Measurements from ENCODE around the gene ZNF160. TPM values are rescaled to one million over a fixed set of nuclear protein-coding genes. Genes with fewer than 3 reads are reported as not detected.
"Not testable (repeated sequence)": the region's sequence is repeated elsewhere in the genome, so short reads cannot be mapped to it uniquely, and the experiment has no call there.

ZNF160 gene
- total RNA-seq, 2 donors from 2014 or later, result 31.2 to 34.1 TPM

- no peaks in the 10 kb centered on the region for H3K4me1 Mint-ChIP-seq
- H3K36me3 Mint-ChIP-seq (ENCODE audit: low read depth), result peaks cover 2% of the 10 kb centered on the region
- H3K27me3 Mint-ChIP-seq, result no peaks in the 10 kb centered on the region
- H3K9me3 ChIP-seq (ENCODE audit: control insufficient read depth, low read length, poor library complexity, severe bottlenecking), result peaks cover 8% of the 10 kb centered on the region
- H3K27ac Mint-ChIP-seq, result no peak overlapping the region
- ATAC-seq (no peak), DNase-seq (no peak)
- H3K4me3 Mint-ChIP-seq, result no peak overlapping the region
Measured at GRCh38 chr19:53034054-53034453, 69.2 kb downstream of the ZNF160 start.

GRCh38 chr19:53028306-53028705 lies 74.9 kb downstream of the ZNF160 start:
- H3K27me3 Mint-ChIP-seq; DNase-seq; H3K36me3 Mint-ChIP-seq (ENCODE audit: low read depth); H3K4me1 Mint-ChIP-seq; H3K9me3 ChIP-seq (ENCODE audit: control insufficient read depth, low read length, poor library complexity, severe bottlenecking); H3K27ac Mint-ChIP-seq; ATAC-seq; H3K4me3 Mint-ChIP-seq: not testable (repeated sequence)

- ATAC-seq, result no peak
- DNase-seq, result no peak
- Mint-ChIP-seq H3K36me3 (ENCODE audit: low read depth) (no peaks in the 10 kb centered on the region), H3K27ac (no peak overlapping the region), H3K4me3 (no peak overlapping the region), H3K4me1 (no peaks in the 10 kb centered on the region), H3K27me3 (no peaks in the 10 kb centered on the region)
- peaks cover 5% of the 10 kb centered on the region for H3K9me3 ChIP-seq (ENCODE audit: control insufficient read depth, low read length, poor library complexity, severe bottlenecking)
Measured at GRCh38 chr19:53019684-53020083, 83.5 kb downstream of the ZNF160 start.

Other genes with a start within 250 kb of the ZNF160 start
- 10 to 100 TPM; 10.5 to 12.2 TPM for gene ZNF468, start 245.8 kb downstream of the ZNF160 start, total RNA-seq
- gene ZNF320, start 205.8 kb downstream of the ZNF160 start, total RNA-seq, result 1 to 10 TPM; 4.0 to 5.1 TPM
- gene ZNF888, start 180.0 kb downstream of the ZNF160 start, total RNA-seq, result 1 to 10 TPM; 3.7 to 4.4 TPM
- 1 to 10 TPM; 3.5 to 4.8 TPM for gene ZNF816, start 140.5 kb downstream of the ZNF160 start, total RNA-seq
- not detected for gene ERVV-1, start 89.5 kb downstream of the ZNF160 start, total RNA-seq
- gene ERVV-2, start 58.7 kb downstream of the ZNF160 start, total RNA-seq, result not detected
- under 1 TPM in 1 of 2 donors, not detected in 1; 0.62 TPM for gene ZNF415, start 29.5 kb upstream of the ZNF160 start, total RNA-seq
- 1 to 10 TPM; 1.8 to 1.9 TPM for gene ZNF347, start 55.6 kb upstream of the ZNF160 start, total RNA-seq
- 1 to 10 TPM in 1 of 2 donors, under 1 TPM in 1; 0.78 to 2.4 TPM for gene ZNF665, start 89.9 kb upstream of the ZNF160 start, total RNA-seq
- gene ZNF677, start 151.5 kb upstream of the ZNF160 start, total RNA-seq, result 1 to 10 TPM in 1 of 2 donors, under 1 TPM in 1; 0.94 to 5.7 TPM
- not detected for gene VN1R2, start 154.9 kb upstream of the ZNF160 start, total RNA-seq
- not detected for gene VN1R4, start 164.3 kb upstream of the ZNF160 start, total RNA-seq
- gene ZNF845, start 230.3 kb upstream of the ZNF160 start, total RNA-seq, result 1 to 10 TPM; 6.5 to 6.9 TPM